Measurements from ENCODE around the gene TCF4. TPM values are rescaled to one million over a fixed set of nuclear protein-coding genes. Genes with fewer than 3 reads are reported as not detected.

TCF4 gene
- total RNA-seq, 5 donors from 2014 or later (not counting 1 experiment from before 2014, with no cell fraction given): 2.6 to 11.0 (median 6.6) TPM

- Mint-ChIP-seq H3K27ac (no peak overlapping the region), H3K27me3 (no peaks in the 10 kb centered on the region), H3K9me3 (peaks cover 0 to 5% (median 0%) of the 10 kb centered on the region in 3 donors), H3K4me1 (no peaks in the 10 kb centered on the region), H3K36me3 (no peaks in the 10 kb centered on the region), H3K4me3 (no peak overlapping the region)
- POLR2A ChIA-PET: no interaction called here
- no peaks in the 10 kb centered on the region for H3K9me3 ChIP-seq
- H3K27ac ChIP-seq (ENCODE audit: low read length): no peak overlapping the region
- H3K4me1 ChIP-seq (ENCODE audit: control insufficient read depth in 1 of 2, extremely low read depth in 1 of 2, insufficient read depth in 2 of 2, low read length in 2 of 2): no peaks in the 10 kb centered on the region
- DNase-seq (no peak), ATAC-seq (replicated peaks in 1 of 4) (no peak)
- no peaks in the 10 kb centered on the region for H3K36me3 ChIP-seq (ENCODE audit: control insufficient read depth in 2 of 2, extremely low read depth in 1 of 2, insufficient read depth in 1 of 2, low read length in 1 of 2)
- H3K4me3 ChIP-seq (ENCODE audit: control insufficient read depth in 1 of 2, extremely low read depth in 1 of 2, low read length in 1 of 2): no peak overlapping the region
- CTCF ChIA-PET: interaction anchor here in 1 of 2 donors (0.6 kb wide), 1 partner anchor 132 kb away, joined by 3 read pairs; no protein-coding TSS in a partner anchor
- H3K27me3 ChIP-seq (replicated peaks in 1 of 2; ENCODE audit: control insufficient read depth in 2 of 2, extremely low read depth in 1 of 2, insufficient read depth in 2 of 2, low read length in 1 of 2): no peaks in the 10 kb centered on the region
- WGBS (ENCODE audit: insufficient coverage): 57% methylated on average over 1 of the region's 1 CpG
Measured at GRCh38 chr18:55627007-55627406, 39.0 kb upstream of the TCF4 start.

GRCh38 chr18:55625901-55626300 is 37.9 kb upstream of the TCF4 start:
- no peak overlapping the region for H3K27ac Mint-ChIP-seq
- Histone ChIP-seq H3K9me3 (no peaks in the 10 kb centered on the region), H3K4me3 (ENCODE audit: control insufficient read depth in 1 of 2, extremely low read depth in 1 of 2, low read length in 1 of 2) (no peak overlapping the region), H3K27me3 (replicated peaks in 1 of 2; ENCODE audit: control insufficient read depth in 2 of 2, extremely low read depth in 1 of 2, insufficient read depth in 2 of 2, low read length in 1 of 2) (no peaks in the 10 kb centered on the region), H3K36me3 (ENCODE audit: control insufficient read depth in 2 of 2, extremely low read depth in 1 of 2, insufficient read depth in 1 of 2, low read length in 1 of 2) (no peaks in the 10 kb centered on the region), H3K4me1 (ENCODE audit: control insufficient read depth in 1 of 2, extremely low read depth in 1 of 2, insufficient read depth in 2 of 2, low read length in 2 of 2) (no peaks in the 10 kb centered on the region), H3K27ac (ENCODE audit: low read length) (no peak overlapping the region)
- H3K9me3 Mint-ChIP-seq: peaks cover 0 to 5% (median 0%) of the 10 kb centered on the region in 3 donors
- ChIA-PET POLR2A (no interaction called here), CTCF (no interaction called here)
- no peak overlapping the region for H3K4me3 Mint-ChIP-seq
- WGBS (ENCODE audit: insufficient coverage): no CpG with 5 or more reads among the region's 2 CpGs
- H3K27me3 Mint-ChIP-seq: no peaks in the 10 kb centered on the region
- DNase-seq (no peak), ATAC-seq (replicated peaks in 1 of 4) (no peak)
- H3K4me1 Mint-ChIP-seq: no peaks in the 10 kb centered on the region
- no peaks in the 10 kb centered on the region for H3K36me3 Mint-ChIP-seq

- H3K27me3 Mint-ChIP-seq: peaks cover 0 to 1% of the 10 kb centered on the region in 2 donors
- no peaks in the 10 kb centered on the region for H3K36me3 Mint-ChIP-seq
- no peak overlapping the region for H3K4me3 ChIP-seq (ENCODE audit: control insufficient read depth in 1 of 2, extremely low read depth in 1 of 2, low read length in 1 of 2)
- no peaks in the 10 kb centered on the region for H3K27me3 ChIP-seq (replicated peaks in 1 of 2; ENCODE audit: control insufficient read depth in 2 of 2, extremely low read depth in 1 of 2, insufficient read depth in 2 of 2, low read length in 1 of 2)
- CTCF ChIA-PET: no interaction called here
- POLR2A ChIA-PET: no interaction called here
- no peak overlapping the region for H3K27ac ChIP-seq (ENCODE audit: low read length)
- H3K36me3 ChIP-seq (ENCODE audit: control insufficient read depth in 2 of 2, extremely low read depth in 1 of 2, insufficient read depth in 1 of 2, low read length in 1 of 2): no peaks in the 10 kb centered on the region
- H3K9me3 Mint-ChIP-seq: peaks cover 0 to 8% (median 4%) of the 10 kb centered on the region in 3 donors
- H3K4me1 Mint-ChIP-seq: no peaks in the 10 kb centered on the region
- H3K27ac Mint-ChIP-seq: no peak overlapping the region
- WGBS (ENCODE audit: insufficient coverage): 74% methylated on average over 3 of the region's 3 CpGs
- no peaks in the 10 kb centered on the region for H3K4me1 ChIP-seq (ENCODE audit: control insufficient read depth in 1 of 2, extremely low read depth in 1 of 2, insufficient read depth in 2 of 2, low read length in 2 of 2)
- no peaks in the 10 kb centered on the region for H3K9me3 ChIP-seq
- no peak for DNase-seq
- H3K4me3 Mint-ChIP-seq: no peak overlapping the region
- no peak for ATAC-seq (replicated peaks in 1 of 4)
Measured at GRCh38 chr18:55623626-55624025, 35.6 kb upstream of the TCF4 start.

- H3K27me3 ChIP-seq (replicated peaks in 1 of 2; ENCODE audit: control insufficient read depth in 2 of 2, extremely low read depth in 1 of 2, insufficient read depth in 2 of 2, low read length in 1 of 2): no peaks in the 10 kb centered on the region
- ChIA-PET POLR2A (no interaction called here), CTCF (no interaction called here)
- no CpG with 5 or more reads among the region's 2 CpGs for WGBS (ENCODE audit: insufficient coverage)
- H3K27me3 Mint-ChIP-seq: peaks cover 0 to 3% of the 10 kb centered on the region in 2 donors
- DNase-seq (no peak), ATAC-seq (replicated peaks in 1 of 4) (no peak)
- no peak overlapping the region for H3K4me3 ChIP-seq (ENCODE audit: control insufficient read depth in 1 of 2, extremely low read depth in 1 of 2, low read length in 1 of 2)
- no peak overlapping the region for H3K27ac Mint-ChIP-seq
- H3K4me1 ChIP-seq (ENCODE audit: control insufficient read depth in 1 of 2, extremely low read depth in 1 of 2, insufficient read depth in 2 of 2, low read length in 2 of 2): no peaks in the 10 kb centered on the region
- no peak overlapping the region for H3K4me3 Mint-ChIP-seq
- no peak overlapping the region for H3K27ac ChIP-seq (ENCODE audit: low read length)
- H3K9me3 Mint-ChIP-seq: peaks cover 0 to 11% (median 0%) of the 10 kb centered on the region in 3 donors
- H3K4me1 Mint-ChIP-seq: no peaks in the 10 kb centered on the region
- H3K36me3 ChIP-seq (ENCODE audit: control insufficient read depth in 2 of 2, extremely low read depth in 1 of 2, insufficient read depth in 1 of 2, low read length in 1 of 2): no peaks in the 10 kb centered on the region
- H3K9me3 ChIP-seq: no peaks in the 10 kb centered on the region
- no peaks in the 10 kb centered on the region for H3K36me3 Mint-ChIP-seq
Measured at GRCh38 chr18:55610506-55610905, 22.5 kb upstream of the TCF4 start.

GRCh38 chr18:55609160-55609825 is 21.3 kb upstream of the TCF4 start:
- DNase-seq: no peak
- no peak for ATAC-seq (replicated peaks in 1 of 4)
- Mint-ChIP-seq H3K36me3 (no peaks in the 10 kb centered on the region), H3K27me3 (peaks cover 0 to 5% of the 10 kb centered on the region in 2 donors), H3K9me3 (peaks cover 0 to 11% (median 0%) of the 10 kb centered on the region in 3 donors), H3K27ac (no peak overlapping the region), H3K4me1 (no peaks in the 10 kb centered on the region), H3K4me3 (no peak overlapping the region)
- ChIA-PET CTCF (no interaction called here), POLR2A (no interaction called here)
- Histone ChIP-seq H3K27me3 (replicated peaks in 1 of 2; ENCODE audit: control insufficient read depth in 2 of 2, extremely low read depth in 1 of 2, insufficient read depth in 2 of 2, low read length in 1 of 2) (no peaks in the 10 kb centered on the region), H3K4me1 (ENCODE audit: control insufficient read depth in 1 of 2, extremely low read depth in 1 of 2, insufficient read depth in 2 of 2, low read length in 2 of 2) (no peaks in the 10 kb centered on the region), H3K4me3 (ENCODE audit: control insufficient read depth in 1 of 2, extremely low read depth in 1 of 2, low read length in 1 of 2) (no peak overlapping the region), H3K36me3 (ENCODE audit: control insufficient read depth in 2 of 2, extremely low read depth in 1 of 2, insufficient read depth in 1 of 2, low read length in 1 of 2) (no peaks in the 10 kb centered on the region), H3K27ac (ENCODE audit: low read length) (no peak overlapping the region), H3K9me3 (no peaks in the 10 kb centered on the region)
- WGBS (ENCODE audit: insufficient coverage): 80% methylated on average over 4 of the region's 6 CpGs

- Mint-ChIP-seq H3K27me3 (peaks cover 0 to 7% of the 10 kb centered on the region in 2 donors), H3K9me3 (peaks cover 0 to 7% (median 0%) of the 10 kb centered on the region in 3 donors), H3K27ac (no peak overlapping the region), H3K4me3 (no peak overlapping the region), H3K4me1 (no peaks in the 10 kb centered on the region), H3K36me3 (no peaks in the 10 kb centered on the region)
- H3K27me3 ChIP-seq (replicated peaks in 1 of 2; ENCODE audit: control insufficient read depth in 2 of 2, extremely low read depth in 1 of 2, insufficient read depth in 2 of 2, low read length in 1 of 2): no peaks in the 10 kb centered on the region
- H3K9me3 ChIP-seq: no peaks in the 10 kb centered on the region
- H3K27ac ChIP-seq (ENCODE audit: low read length): no peak overlapping the region
- no peak overlapping the region for H3K4me3 ChIP-seq (ENCODE audit: control insufficient read depth in 1 of 2, extremely low read depth in 1 of 2, low read length in 1 of 2)
- DNase-seq: no peak
- ChIA-PET POLR2A (no interaction called here), CTCF (no interaction called here)
- H3K36me3 ChIP-seq (ENCODE audit: control insufficient read depth in 2 of 2, extremely low read depth in 1 of 2, insufficient read depth in 1 of 2, low read length in 1 of 2): no peaks in the 10 kb centered on the region
- H3K4me1 ChIP-seq (ENCODE audit: control insufficient read depth in 1 of 2, extremely low read depth in 1 of 2, insufficient read depth in 2 of 2, low read length in 2 of 2): no peaks in the 10 kb centered on the region
- WGBS (ENCODE audit: insufficient coverage): no CpG with 5 or more reads among the region's 4 CpGs
- no peak for ATAC-seq (replicated peaks in 1 of 4)
Measured at GRCh38 chr18:55608497-55608896, 20.5 kb upstream of the TCF4 start.

GRCh38 chr18:55607773-55608172 is 19.8 kb upstream of the TCF4 start:
- Histone ChIP-seq H3K27me3 (replicated peaks in 1 of 2; ENCODE audit: control insufficient read depth in 2 of 2, extremely low read depth in 1 of 2, insufficient read depth in 2 of 2, low read length in 1 of 2) (no peaks in the 10 kb centered on the region), H3K4me3 (ENCODE audit: control insufficient read depth in 1 of 2, extremely low read depth in 1 of 2, low read length in 1 of 2) (no peak overlapping the region), H3K9me3 (no peaks in the 10 kb centered on the region), H3K4me1 (ENCODE audit: control insufficient read depth in 1 of 2, extremely low read depth in 1 of 2, insufficient read depth in 2 of 2, low read length in 2 of 2) (no peaks in the 10 kb centered on the region), H3K36me3 (ENCODE audit: control insufficient read depth in 2 of 2, extremely low read depth in 1 of 2, insufficient read depth in 1 of 2, low read length in 1 of 2) (no peaks in the 10 kb centered on the region), H3K27ac (ENCODE audit: low read length) (no peak overlapping the region)
- Mint-ChIP-seq H3K4me3 (no peak overlapping the region), H3K4me1 (no peaks in the 10 kb centered on the region), H3K27me3 (peaks cover 0 to 7% of the 10 kb centered on the region in 2 donors), H3K9me3 (peaks cover 0 to 7% (median 0%) of the 10 kb centered on the region in 3 donors), H3K27ac (no peak overlapping the region), H3K36me3 (no peaks in the 10 kb centered on the region)
- ATAC-seq (replicated peaks in 1 of 4) (no peak), DNase-seq (no peak)
- CTCF ChIA-PET: no interaction called here
- POLR2A ChIA-PET: no interaction called here
- no CpG with 5 or more reads among the region's 2 CpGs for WGBS (ENCODE audit: insufficient coverage)

All from T-cell (primary cell).